GM18505 (cell line): ENCODE results near the gene TREX2.

ENCODE experiments used
- ATAC-seq: cut with Tn5 transposase; IDR thresholded peaks from one replicate; pipeline ENCODE4 v1.9.1; 2021; ENCODE audit not compliant: unreplicated experiment
- POLR2A ChIP-seq: IDR thresholded peaks from 4 replicates; pipeline ENCODE4 v1.6.1; 2011; ENCODE audit warnings: borderline replicate concordance; ENCODE audit not compliant: insufficient read depth, insufficient read length; ENCODE audit errors: extremely low read depth

Gene TREX2

GRCh38 chrX:153456161-153456560, 10.3 kb upstream of the TREX2 start:
- ATAC-seq: no peak
- no peak for TF ChIP-seq POLR2A

GRCh38 chrX:153455571-153455970, 9.7 kb upstream of the TREX2 start:
- TF ChIP-seq POLR2A: no peak
- no peak for ATAC-seq

- no peak for TF ChIP-seq POLR2A
- no peak for ATAC-seq
These were observed 9.2 kb upstream of the TREX2 start for GRCh38 chrX:153454901-153455550.

GRCh38 chrX:153450949-153451277, 5.1 kb upstream of the TREX2 start:
- no peak for ATAC-seq
- no peak for TF ChIP-seq POLR2A

- no peak for TF ChIP-seq POLR2A
- no peak for ATAC-seq
These were observed 4.5 kb upstream of the TREX2 start for GRCh38 chrX:153450114-153450948.

GRCh38 chrX:153449368-153450113, 3.7 kb upstream of the TREX2 start:
- TF ChIP-seq POLR2A: no peak

GRCh38 chrX:153448556-153449367, 2.9 kb upstream of the TREX2 start:
- no peak for ATAC-seq
- no peak for TF ChIP-seq POLR2A

More at GRCh38 chrX:153449368-153450113, 3.7 kb upstream of the TREX2 start:
- ATAC-seq: no peak

- no peak for ATAC-seq
- TF ChIP-seq POLR2A: no peak
These were observed 1.7 kb upstream of the TREX2 start for GRCh38 chrX:153447581-153447960.

- TF ChIP-seq POLR2A: no peak
- no peak for ATAC-seq
These were observed 1.2 kb upstream of the TREX2 start for GRCh38 chrX:153446950-153447580.

GRCh38 chrX:153446636-153446936, 730 bp upstream of the TREX2 start:
- no peak for TF ChIP-seq POLR2A
- no peak for ATAC-seq

GRCh38 chrX:153445106-153445855, 575 bp downstream of the TREX2 start:
- ATAC-seq: no peak
- no peak for TF ChIP-seq POLR2A

GRCh38 chrX:153444333-153445011, 1.4 kb downstream of the TREX2 start:
- no peak for ATAC-seq
- TF ChIP-seq POLR2A: no peak
